Measurements from ENCODE around the gene C1orf122. TPM values are rescaled to one million over a fixed set of nuclear protein-coding genes. Genes with fewer than 3 reads are reported as not detected.

C1orf122 gene
- total and polyA plus RNA-seq, 4 donors = 4.5 to 45.1 (median 18.2) TPM

GRCh38 chr1:37828410-37829074, 21.0 kb downstream of the C1orf122 start:
- no peak overlapping the region for H3K27ac ChIP-seq (ENCODE audit: low read depth in 1 of 2, low read length in 2 of 2)
- 82% methylated on average over 12 of the region's 12 CpGs for WGBS
- peaks cover 9 to 32% (median 17%) of the 10 kb centered on the region in 4 donors for H3K36me3 ChIP-seq (ENCODE audit: control insufficient read depth in 4 of 4, insufficient read depth in 3 of 4, low read depth in 1 of 4, low read length in 3 of 4)
- TF ChIP-seq HNF4G (IDR thresholded peaks at IDR 0.05) (no peak), FOXA2 (IDR thresholded peaks at IDR 0.05) (no peak), HNF4A (conservative IDR thresholded peaks at IDR 0.05) (peak in 1 of 2 donors; percentile 12), MAX (IDR thresholded peaks at IDR 0.05) (no peak)
- no peak for DNase-seq (ENCODE audit: low spot score)
- no peak overlapping the region for H3K9ac ChIP-seq (ENCODE audit: low read depth in 1 of 2, low read length in 2 of 2)
- no peak overlapping the region for H3K4me3 ChIP-seq (ENCODE audit: low read depth in 1 of 3, low read length in 3 of 3)
- H3K9me3 ChIP-seq (ENCODE audit: control insufficient read depth in 4 of 4, low read length in 3 of 4) = no peaks in the 10 kb centered on the region
- no peaks in the 10 kb centered on the region for H3K27me3 ChIP-seq (ENCODE audit: control insufficient read depth in 4 of 4, insufficient read depth in 4 of 4, low read length in 3 of 4)
- H3K4me1 ChIP-seq (ENCODE audit: control insufficient read depth in 4 of 4, insufficient read depth in 4 of 4, low read length in 3 of 4) = peaks cover 0 to 2% (median 0%) of the 10 kb centered on the region in 4 donors

GRCh38 chr1:37831109-37831508, 23.5 kb downstream of the C1orf122 start:
- WGBS = 97% methylated on average over 4 of the region's 4 CpGs
- Histone ChIP-seq H3K27ac (ENCODE audit: low read depth in 1 of 2, low read length in 2 of 2) (no peak overlapping the region), H3K36me3 (ENCODE audit: control insufficient read depth in 4 of 4, insufficient read depth in 3 of 4, low read depth in 1 of 4, low read length in 3 of 4) (peaks cover 9 to 49% (median 36%) of the 10 kb centered on the region in 4 donors), H3K4me1 (ENCODE audit: control insufficient read depth in 4 of 4, insufficient read depth in 4 of 4, low read length in 3 of 4) (peaks cover 0 to 2% (median 0%) of the 10 kb centered on the region in 4 donors), H3K4me3 (ENCODE audit: low read depth in 1 of 3, low read length in 3 of 3) (no peak overlapping the region), H3K27me3 (ENCODE audit: control insufficient read depth in 4 of 4, insufficient read depth in 4 of 4, low read length in 3 of 4) (no peaks in the 10 kb centered on the region), H3K9ac (ENCODE audit: low read depth in 1 of 2, low read length in 2 of 2) (no peak overlapping the region), H3K9me3 (ENCODE audit: control insufficient read depth in 4 of 4, low read length in 3 of 4) (no peaks in the 10 kb centered on the region)
- no peak for TF ChIP-seq GABPA (IDR thresholded peaks at IDR 0.05 in 1 of 2, conservative IDR thresholded peaks at IDR 0.05 in 1 of 2)
- no peak for TF ChIP-seq HNF4G (IDR thresholded peaks at IDR 0.05)
- TF ChIP-seq CTCF (IDR thresholded peaks at IDR 0.05; ENCODE audit: low read depth, low read length, missing input control) = no peak
- no peak for TF ChIP-seq FOXA1 (IDR thresholded peaks at IDR 0.05)
- TF ChIP-seq JUND (IDR thresholded peaks at IDR 0.05) = no peak
- no peak for TF ChIP-seq TAF1 (conservative IDR thresholded peaks at IDR 0.05)
- TF ChIP-seq, protein P1, sequence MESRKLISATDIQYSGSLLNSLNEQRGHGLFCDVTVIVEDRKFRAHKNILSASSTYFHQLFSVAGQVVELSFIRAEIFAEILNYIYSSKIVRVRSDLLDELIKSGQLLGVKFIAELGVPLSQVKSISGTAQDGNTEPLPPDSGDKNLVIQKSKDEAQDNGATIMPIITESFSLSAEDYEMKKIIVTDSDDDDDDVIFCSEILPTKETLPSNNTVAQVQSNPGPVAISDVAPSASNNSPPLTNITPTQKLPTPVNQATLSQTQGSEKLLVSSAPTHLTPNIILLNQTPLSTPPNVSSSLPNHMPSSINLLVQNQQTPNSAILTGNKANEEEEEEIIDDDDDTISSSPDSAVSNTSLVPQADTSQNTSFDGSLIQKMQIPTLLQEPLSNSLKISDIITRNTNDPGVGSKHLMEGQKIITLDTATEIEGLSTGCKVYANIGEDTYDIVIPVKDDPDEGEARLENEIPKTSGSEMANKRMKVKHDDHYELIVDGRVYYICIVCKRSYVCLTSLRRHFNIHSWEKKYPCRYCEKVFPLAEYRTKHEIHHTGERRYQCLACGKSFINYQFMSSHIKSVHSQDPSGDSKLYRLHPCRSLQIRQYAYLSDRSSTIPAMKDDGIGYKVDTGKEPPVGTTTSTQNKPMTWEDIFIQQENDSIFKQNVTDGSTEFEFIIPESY (IDR thresholded peaks at IDR 0.05) = no peak
- no peak for TF ChIP-seq EGR1 (IDR thresholded peaks at IDR 0.05; ENCODE audit: low read depth in 2 of 2)
- TF ChIP-seq, protein P2, sequence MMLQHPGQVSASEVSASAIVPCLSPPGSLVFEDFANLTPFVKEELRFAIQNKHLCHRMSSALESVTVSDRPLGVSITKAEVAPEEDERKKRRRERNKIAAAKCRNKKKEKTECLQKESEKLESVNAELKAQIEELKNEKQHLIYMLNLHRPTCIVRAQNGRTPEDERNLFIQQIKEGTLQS (IDR thresholded peaks at IDR 0.05) = no peak
- no peak for TF ChIP-seq RAD21 (IDR thresholded peaks at IDR 0.05)
- no peak for TF ChIP-seq MAX (IDR thresholded peaks at IDR 0.05)
- TF ChIP-seq FOXA2 (IDR thresholded peaks at IDR 0.05) = no peak
- TF ChIP-seq YY1 (IDR thresholded peaks at IDR 0.05) = no peak
- DNase-seq (ENCODE audit: low spot score) = no peak
